ENCODE results near the gene MYOG.

The MYOG gene

DNA sequence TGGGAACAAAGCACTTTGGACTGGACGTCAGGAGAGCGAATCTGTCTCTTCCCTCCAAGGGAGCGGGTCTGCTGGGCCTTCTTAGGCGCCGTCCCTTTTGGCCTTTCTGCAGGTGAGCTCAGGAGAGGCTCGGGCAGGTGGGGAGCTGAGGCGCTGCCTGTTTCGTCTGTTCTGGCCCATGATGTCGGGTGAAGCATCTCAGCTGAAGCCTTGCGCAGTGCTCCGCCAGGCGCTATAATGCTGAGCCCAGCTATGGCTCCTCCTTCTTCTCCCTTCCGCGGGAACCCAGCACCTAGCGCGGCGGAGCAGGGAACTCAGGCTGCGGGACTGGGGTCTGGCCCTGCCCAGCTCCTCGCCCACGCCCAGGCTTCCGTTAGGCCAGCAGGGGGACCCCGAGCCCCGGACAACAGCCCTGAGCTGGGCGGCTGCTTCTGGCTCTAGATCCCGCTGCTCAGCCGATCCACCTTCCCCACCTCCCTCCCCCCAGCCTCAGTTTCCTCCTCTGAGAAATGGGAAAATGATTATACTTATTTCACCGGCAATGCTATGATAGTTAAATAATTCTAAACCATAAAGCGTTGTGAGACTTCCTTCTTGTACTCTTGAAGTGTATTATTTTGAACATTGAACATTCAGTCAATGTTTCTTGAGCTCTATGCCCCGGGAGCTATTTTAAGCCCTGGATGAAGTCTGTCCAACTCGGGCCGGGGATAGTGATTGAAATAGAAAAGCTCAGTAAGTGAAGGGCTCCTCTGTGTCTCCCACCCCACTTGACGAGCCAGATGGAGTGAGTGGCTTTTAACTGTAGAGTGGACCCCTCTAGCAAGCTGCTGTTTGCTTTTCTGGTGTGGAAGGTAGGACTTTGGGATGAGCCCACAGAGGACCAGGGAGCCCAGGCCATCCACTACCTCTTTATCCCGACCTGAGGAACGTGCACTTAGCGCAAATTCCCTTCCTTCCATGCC, 32.1 kb upstream of the MYOG start:
- Histone ChIP-seq H3K9ac (ENCODE audit: low read length) (no peak overlapping the region), H3K9me3 (ENCODE audit: low read length) (no peaks in the 10 kb centered on the region), H3K4me3 (ENCODE audit: low read depth, low read length, poor library complexity, severe bottlenecking) (no peak overlapping the region), H3K4me1 (ENCODE audit: insufficient read depth, low read length, severe bottlenecking) (no peaks in the 10 kb centered on the region), H3K27me3 (ENCODE audit: insufficient read depth, low read length) (peaks cover 4% of the 10 kb centered on the region; the same call in 1 of the 2 replicates), H3K4me2 (ENCODE audit: low read length) (no peak overlapping the region), H3K36me3 (ENCODE audit: insufficient read depth, low read length) (no peaks in the 10 kb centered on the region), H4K20me1 (ENCODE audit: insufficient read depth, low read length) (no peaks in the 10 kb centered on the region), H3F3A (ENCODE audit: insufficient read depth, low read length) (no peaks in the 10 kb centered on the region), H3K79me2 (ENCODE audit: insufficient read depth, low read length) (no peaks in the 10 kb centered on the region), H3K9me2 (ENCODE audit: low read depth, low read length) (no peaks in the 10 kb centered on the region), H2AFZ (ENCODE audit: low read length) (no peak overlapping the region), H3K27ac (ENCODE audit: low read depth, low read length, poor library complexity, severe bottlenecking) (no peak overlapping the region)
- TF ChIP-seq EZH2 (IDR thresholded peaks at IDR 0.05; ENCODE audit: borderline replicate concordance, low read length) = no peak
- TF ChIP-seq, protein P1, sequence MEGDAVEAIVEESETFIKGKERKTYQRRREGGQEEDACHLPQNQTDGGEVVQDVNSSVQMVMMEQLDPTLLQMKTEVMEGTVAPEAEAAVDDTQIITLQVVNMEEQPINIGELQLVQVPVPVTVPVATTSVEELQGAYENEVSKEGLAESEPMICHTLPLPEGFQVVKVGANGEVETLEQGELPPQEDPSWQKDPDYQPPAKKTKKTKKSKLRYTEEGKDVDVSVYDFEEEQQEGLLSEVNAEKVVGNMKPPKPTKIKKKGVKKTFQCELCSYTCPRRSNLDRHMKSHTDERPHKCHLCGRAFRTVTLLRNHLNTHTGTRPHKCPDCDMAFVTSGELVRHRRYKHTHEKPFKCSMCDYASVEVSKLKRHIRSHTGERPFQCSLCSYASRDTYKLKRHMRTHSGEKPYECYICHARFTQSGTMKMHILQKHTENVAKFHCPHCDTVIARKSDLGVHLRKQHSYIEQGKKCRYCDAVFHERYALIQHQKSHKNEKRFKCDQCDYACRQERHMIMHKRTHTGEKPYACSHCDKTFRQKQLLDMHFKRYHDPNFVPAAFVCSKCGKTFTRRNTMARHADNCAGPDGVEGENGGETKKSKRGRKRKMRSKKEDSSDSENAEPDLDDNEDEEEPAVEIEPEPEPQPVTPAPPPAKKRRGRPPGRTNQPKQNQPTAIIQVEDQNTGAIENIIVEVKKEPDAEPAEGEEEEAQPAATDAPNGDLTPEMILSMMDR (IDR thresholded peaks at IDR 0.05; ENCODE audit: low read length) = peak; percentile 56; the same call in 1 of the 2 replicates

DNA sequence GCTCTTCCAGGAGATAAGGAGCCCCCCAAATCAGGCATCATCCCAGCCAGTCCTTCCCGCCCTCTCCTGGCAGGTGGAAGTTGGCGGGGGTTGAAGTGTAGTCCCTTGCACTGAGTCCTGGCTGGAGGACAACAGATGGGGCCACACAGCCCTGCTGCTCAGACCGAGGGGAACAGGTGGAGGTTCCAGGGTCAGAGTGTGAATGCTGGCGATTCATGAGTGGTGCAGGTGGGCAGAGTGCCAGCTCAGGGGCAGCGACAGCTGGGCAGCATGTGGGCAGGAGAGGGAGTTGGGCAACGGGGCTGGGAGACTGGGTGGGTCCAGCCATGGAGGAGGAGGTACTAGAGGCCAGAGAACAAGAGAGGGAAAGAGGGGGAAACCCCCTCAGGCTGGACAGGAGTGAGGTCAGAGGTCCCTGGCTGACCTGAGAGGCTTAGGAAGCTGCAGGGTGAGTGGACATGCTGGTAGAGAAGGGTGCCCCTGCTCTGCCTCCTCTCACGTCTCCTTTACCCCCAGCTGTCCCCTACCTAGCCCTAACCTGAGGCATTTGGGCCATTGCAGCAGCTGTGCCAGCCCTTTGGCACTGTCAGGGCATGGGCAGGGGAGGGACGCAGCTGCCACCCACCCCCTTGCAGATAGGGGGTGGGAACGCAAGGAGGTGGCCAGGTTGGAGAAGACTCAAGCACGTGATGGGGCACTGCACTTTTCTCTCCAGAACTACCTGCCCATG, 30.4 kb upstream of the MYOG start:
- Histone ChIP-seq H3K9me3 (ENCODE audit: low read length) (no peaks in the 10 kb centered on the region), H3K79me2 (ENCODE audit: insufficient read depth, low read length) (no peaks in the 10 kb centered on the region), H3K4me3 (ENCODE audit: low read depth, low read length, poor library complexity, severe bottlenecking) (no peak overlapping the region), H3F3A (ENCODE audit: insufficient read depth, low read length) (no peaks in the 10 kb centered on the region), H3K27me3 (ENCODE audit: insufficient read depth, low read length) (peaks cover 4% of the 10 kb centered on the region; the same call in 1 of the 2 replicates), H3K27ac (ENCODE audit: low read depth, low read length, poor library complexity, severe bottlenecking) (no peak overlapping the region), H3K4me2 (ENCODE audit: low read length) (no peak overlapping the region), H3K9me2 (ENCODE audit: low read depth, low read length) (no peaks in the 10 kb centered on the region), H3K36me3 (ENCODE audit: insufficient read depth, low read length) (no peaks in the 10 kb centered on the region), H3K4me1 (ENCODE audit: insufficient read depth, low read length, severe bottlenecking) (no peaks in the 10 kb centered on the region), H4K20me1 (ENCODE audit: insufficient read depth, low read length) (no peaks in the 10 kb centered on the region), H3K9ac (ENCODE audit: low read length) (no peak overlapping the region), H2AFZ (ENCODE audit: low read length) (no peak overlapping the region)
- TF ChIP-seq, protein P1 (IDR thresholded peaks at IDR 0.05; ENCODE audit: low read length) = no peak
- no peak for TF ChIP-seq EZH2 (IDR thresholded peaks at IDR 0.05; ENCODE audit: borderline replicate concordance, low read length)

DNA sequence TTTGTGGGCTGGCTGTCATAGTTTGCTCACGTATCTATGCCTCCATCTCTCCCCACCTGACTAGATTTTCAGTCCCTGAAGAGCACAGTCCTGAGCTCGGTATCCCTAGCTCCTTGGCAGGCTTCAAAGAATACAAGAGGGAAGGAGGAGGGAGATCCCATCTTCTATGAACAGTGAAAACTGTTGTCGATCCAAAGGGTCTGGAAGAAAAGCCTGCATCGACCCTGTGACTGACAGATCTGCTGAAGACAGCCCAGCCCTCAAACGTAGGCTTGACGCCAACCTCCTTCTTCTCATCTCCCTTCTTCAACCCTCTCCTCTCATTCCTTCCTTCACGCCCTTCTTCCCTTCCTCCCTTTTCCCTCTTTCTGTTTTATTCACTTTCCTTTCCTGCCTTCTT, 28.4 kb upstream of the MYOG start:
- Histone ChIP-seq H3K4me2 (ENCODE audit: low read length) (no peak overlapping the region), H3K4me1 (ENCODE audit: insufficient read depth, low read length, severe bottlenecking) (no peaks in the 10 kb centered on the region), H3K27ac (ENCODE audit: low read depth, low read length, poor library complexity, severe bottlenecking) (no peak overlapping the region), H3K9ac (ENCODE audit: low read length) (no peak overlapping the region), H3K4me3 (ENCODE audit: low read depth, low read length, poor library complexity, severe bottlenecking) (no peak overlapping the region), H3K36me3 (ENCODE audit: insufficient read depth, low read length) (no peaks in the 10 kb centered on the region), H3F3A (ENCODE audit: insufficient read depth, low read length) (no peaks in the 10 kb centered on the region), H3K27me3 (ENCODE audit: insufficient read depth, low read length) (peaks cover 4% of the 10 kb centered on the region; the same call in 1 of the 2 replicates), H2AFZ (ENCODE audit: low read length) (no peak overlapping the region), H3K9me2 (ENCODE audit: low read depth, low read length) (no peaks in the 10 kb centered on the region), H3K9me3 (ENCODE audit: low read length) (no peaks in the 10 kb centered on the region), H3K79me2 (ENCODE audit: insufficient read depth, low read length) (no peaks in the 10 kb centered on the region), H4K20me1 (ENCODE audit: insufficient read depth, low read length) (no peaks in the 10 kb centered on the region)
- TF ChIP-seq, protein P1 (IDR thresholded peaks at IDR 0.05; ENCODE audit: low read length) = no peak
- no peak for TF ChIP-seq EZH2 (IDR thresholded peaks at IDR 0.05; ENCODE audit: borderline replicate concordance, low read length)
